ENCODE measurements around the gene C1QC.
"Not testable (repeated sequence)": the region's sequence is repeated elsewhere in the genome, so short reads cannot be mapped to it uniquely, and the experiment has no call there.

Gene C1QC

DNA sequence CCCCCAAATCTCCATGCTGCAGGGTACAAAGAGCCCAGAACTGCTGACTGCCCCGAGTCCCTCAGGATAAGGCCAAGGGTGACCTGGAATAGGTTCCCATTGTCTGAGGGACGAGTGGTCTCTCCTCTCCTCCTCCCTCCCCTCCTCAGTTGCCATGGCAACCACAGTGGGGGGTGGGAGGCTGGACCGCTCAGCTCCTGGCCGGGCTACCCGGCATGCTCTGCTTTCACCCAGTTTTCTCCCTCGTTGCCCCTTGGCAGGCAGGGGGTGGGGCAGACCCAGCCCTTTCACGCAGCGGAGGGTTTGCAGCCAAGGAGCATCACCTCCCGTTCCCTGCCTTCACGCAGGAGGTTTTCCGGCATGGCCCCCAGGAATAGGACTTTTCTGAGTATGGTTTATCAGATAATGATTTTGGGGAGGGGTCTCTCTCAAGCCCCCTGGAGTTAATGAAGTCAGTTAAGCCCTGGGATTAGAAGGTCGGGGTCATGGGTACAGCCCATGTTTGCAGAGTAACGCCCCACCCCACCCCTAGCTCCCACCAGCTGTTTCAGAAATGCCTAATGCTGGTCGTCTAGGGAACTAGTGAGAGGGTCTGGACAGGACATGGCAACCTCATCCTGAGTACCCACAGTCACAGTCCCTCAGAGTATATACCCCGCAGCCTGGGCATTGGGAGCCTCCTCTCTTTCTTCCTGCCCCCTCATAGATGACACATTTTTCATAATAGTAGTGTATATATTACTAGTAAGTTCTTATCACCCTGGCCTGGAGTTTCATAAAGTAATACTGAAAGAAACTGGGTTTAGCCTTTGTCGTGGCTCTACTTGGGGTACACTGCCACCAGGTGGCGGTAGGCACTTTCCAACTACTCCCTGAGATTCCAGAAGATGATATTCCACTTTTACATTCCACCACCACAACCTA lies 30.3 kb downstream of the C1QC start:
- Histone ChIP-seq H3K36me3 (ENCODE audit: control insufficient read depth, insufficient read depth, low read length) (no peaks in the 10 kb centered on the region), H3K9me3 (ENCODE audit: control insufficient read depth, low read length) (no peaks in the 10 kb centered on the region), H2AFZ (no peak overlapping the region), H3K27me3 (ENCODE audit: control insufficient read depth, insufficient read depth, low read length) (peaks cover 2% of the 10 kb centered on the region), H3K4me2 (ENCODE audit: low read length) (no peak overlapping the region), H3K4me3 (ENCODE audit: low read depth, low read length) (no peak overlapping the region), H3K27ac (no peak overlapping the region), H3K79me2 (no peaks in the 10 kb centered on the region), H3K4me1 (no peaks in the 10 kb centered on the region), H3K9ac (no peak overlapping the region)
- TF ChIP-seq, protein P1, sequence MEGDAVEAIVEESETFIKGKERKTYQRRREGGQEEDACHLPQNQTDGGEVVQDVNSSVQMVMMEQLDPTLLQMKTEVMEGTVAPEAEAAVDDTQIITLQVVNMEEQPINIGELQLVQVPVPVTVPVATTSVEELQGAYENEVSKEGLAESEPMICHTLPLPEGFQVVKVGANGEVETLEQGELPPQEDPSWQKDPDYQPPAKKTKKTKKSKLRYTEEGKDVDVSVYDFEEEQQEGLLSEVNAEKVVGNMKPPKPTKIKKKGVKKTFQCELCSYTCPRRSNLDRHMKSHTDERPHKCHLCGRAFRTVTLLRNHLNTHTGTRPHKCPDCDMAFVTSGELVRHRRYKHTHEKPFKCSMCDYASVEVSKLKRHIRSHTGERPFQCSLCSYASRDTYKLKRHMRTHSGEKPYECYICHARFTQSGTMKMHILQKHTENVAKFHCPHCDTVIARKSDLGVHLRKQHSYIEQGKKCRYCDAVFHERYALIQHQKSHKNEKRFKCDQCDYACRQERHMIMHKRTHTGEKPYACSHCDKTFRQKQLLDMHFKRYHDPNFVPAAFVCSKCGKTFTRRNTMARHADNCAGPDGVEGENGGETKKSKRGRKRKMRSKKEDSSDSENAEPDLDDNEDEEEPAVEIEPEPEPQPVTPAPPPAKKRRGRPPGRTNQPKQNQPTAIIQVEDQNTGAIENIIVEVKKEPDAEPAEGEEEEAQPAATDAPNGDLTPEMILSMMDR (IDR thresholded peaks at IDR 0.05): no peak

DNA sequence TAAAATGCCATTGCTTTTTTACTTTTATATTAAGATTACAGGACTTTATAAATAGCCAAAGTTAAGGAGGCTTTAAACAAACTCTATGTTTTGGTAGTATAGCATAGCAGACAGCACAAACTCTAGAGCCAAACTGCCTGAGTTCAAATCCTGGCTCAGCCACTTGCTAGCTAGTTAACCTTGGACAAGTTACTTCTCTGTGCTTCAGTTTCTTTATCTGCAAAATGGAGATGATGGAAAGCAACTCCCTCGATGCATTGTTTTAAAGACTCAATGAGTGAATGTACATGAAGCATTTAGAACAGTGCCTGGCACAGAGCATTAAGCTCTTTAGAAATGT lies 30.9 kb downstream of the C1QC start:
- H3K27me3 ChIP-seq (ENCODE audit: control insufficient read depth, insufficient read depth, low read length): peaks cover 2% of the 10 kb centered on the region
- H3K4me2 ChIP-seq (ENCODE audit: low read length): no peak overlapping the region
- no peak overlapping the region for H2AFZ ChIP-seq
- no peaks in the 10 kb centered on the region for H3K4me1 ChIP-seq
- H3K36me3 ChIP-seq (ENCODE audit: control insufficient read depth, insufficient read depth, low read length): no peaks in the 10 kb centered on the region
- H3K27ac ChIP-seq: no peak overlapping the region
- no peak overlapping the region for H3K4me3 ChIP-seq (ENCODE audit: low read depth, low read length)
- H3K9ac ChIP-seq: no peak overlapping the region
- H3K9me3 ChIP-seq (ENCODE audit: control insufficient read depth, low read length): no peaks in the 10 kb centered on the region
- no peaks in the 10 kb centered on the region for H3K79me2 ChIP-seq
- TF ChIP-seq, protein P1 (IDR thresholded peaks at IDR 0.05): no peak

DNA sequence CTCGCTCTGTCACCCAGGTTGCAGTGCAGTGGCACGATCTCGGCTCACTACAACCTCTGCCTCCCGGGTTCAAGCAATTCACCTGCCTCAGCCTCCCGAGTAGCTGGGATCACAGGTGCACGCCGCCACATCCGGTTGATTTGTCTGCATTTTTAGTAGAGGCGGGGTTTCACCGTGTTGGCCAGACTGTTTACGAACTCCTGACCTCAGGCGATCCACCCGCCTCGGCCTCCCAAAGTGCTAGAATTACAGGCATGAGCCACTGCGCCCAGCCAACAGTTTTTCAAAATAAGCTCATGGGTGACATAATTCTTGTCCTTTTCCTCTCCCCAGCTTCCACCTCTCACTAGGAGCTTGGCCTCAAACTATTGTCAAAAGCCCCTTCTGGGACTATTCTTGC lies 32.7 kb downstream of the C1QC start:
- H2AFZ ChIP-seq; H3K9me3 ChIP-seq (ENCODE audit: control insufficient read depth, low read length); H3K27ac ChIP-seq; H3K4me2 ChIP-seq (ENCODE audit: low read length); H3K4me1 ChIP-seq; H3K36me3 ChIP-seq (ENCODE audit: control insufficient read depth, insufficient read depth, low read length); H3K27me3 ChIP-seq (ENCODE audit: control insufficient read depth, insufficient read depth, low read length); H3K79me2 ChIP-seq; H3K4me3 ChIP-seq (ENCODE audit: low read depth, low read length); H3K9ac ChIP-seq: not testable (repeated sequence)

DNA sequence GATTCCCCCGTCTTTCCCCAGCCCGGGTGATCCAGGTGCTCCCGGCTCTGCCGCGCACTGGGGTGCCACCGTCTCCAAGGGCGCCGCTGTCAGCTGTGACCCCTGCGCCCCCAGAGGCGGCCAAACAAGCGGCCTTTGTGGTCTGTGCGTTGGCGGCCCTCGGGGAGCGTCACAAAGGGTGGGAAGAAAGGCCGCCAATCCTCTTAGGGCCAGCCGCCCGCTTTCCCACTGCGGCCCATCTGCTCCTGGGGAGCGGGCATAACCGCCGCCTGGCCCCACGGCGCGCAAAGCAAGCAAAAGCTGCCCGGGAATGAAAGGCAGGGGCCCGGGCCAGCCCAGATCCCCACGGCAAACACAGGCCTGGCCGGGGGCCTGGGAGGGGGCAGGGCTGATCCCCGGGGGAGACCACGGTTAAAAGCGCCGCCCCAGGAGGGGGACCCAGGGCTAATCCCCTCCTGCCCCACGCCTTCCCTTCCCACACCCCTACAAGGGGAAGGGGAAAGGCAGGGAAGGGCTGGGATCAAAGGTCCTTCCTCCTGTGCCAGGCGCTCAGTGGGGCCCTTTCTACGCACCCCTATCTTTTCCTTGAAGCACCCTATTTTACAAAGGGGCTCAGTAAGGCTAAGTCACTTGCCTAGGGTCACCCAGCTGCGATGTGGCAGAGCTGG lies 33.6 kb downstream of the C1QC start:
- Histone ChIP-seq H3K36me3 (ENCODE audit: control insufficient read depth, insufficient read depth, low read length) (no peaks in the 10 kb centered on the region), H3K4me2 (ENCODE audit: low read length) (no peak overlapping the region), H3K9ac (no peak overlapping the region), H3K4me3 (ENCODE audit: low read depth, low read length) (no peak overlapping the region), H3K79me2 (no peaks in the 10 kb centered on the region), H2AFZ (no peak overlapping the region), H3K9me3 (ENCODE audit: control insufficient read depth, low read length) (no peaks in the 10 kb centered on the region), H3K27me3 (ENCODE audit: control insufficient read depth, insufficient read depth, low read length) (peaks cover 2% of the 10 kb centered on the region), H3K4me1 (no peaks in the 10 kb centered on the region), H3K27ac (no peak overlapping the region)
- TF ChIP-seq, protein P1 (IDR thresholded peaks at IDR 0.05): no peak

DNA sequence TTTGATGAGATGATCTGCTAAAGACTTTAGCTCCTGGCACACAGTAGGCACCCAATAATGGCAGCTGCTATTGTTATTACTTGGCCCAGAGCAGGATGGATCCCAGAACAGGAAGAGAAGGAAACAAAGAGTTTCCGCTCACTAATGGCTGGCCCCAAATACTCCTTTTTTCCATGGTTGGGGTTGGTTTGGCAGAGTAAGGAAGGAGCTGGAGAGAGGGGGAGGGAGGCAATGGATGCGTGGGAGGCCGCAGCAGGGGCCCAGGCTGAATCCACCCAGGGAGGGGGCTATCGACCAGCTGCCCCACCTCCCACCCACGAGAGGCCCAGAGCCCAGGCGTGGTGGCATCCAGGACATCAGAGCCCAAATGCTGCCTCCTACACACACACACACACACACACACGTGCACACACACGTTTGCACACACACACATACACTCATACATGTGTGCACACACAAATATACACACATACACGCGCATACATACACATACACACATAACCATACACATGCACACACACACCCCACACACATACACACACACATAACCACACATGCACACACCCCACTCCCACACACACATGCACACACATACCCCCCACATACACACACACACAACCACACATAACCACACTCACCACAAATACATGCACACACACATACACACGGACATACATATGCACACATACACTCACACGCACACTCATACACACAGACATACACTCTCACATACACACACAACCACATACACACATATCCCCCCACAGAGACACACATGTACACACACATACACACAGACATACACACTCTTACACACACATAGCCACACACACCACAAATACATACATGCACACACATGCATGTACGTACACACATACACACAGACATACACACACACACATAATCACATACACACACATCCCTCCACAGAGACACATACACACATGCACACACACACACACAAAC lies 34.8 kb downstream of the C1QC start:
- no peaks in the 10 kb centered on the region for H3K4me1 ChIP-seq
- H3K79me2 ChIP-seq: no peaks in the 10 kb centered on the region
- H3K9ac ChIP-seq: no peak overlapping the region
- no peak overlapping the region for H3K4me3 ChIP-seq (ENCODE audit: low read depth, low read length)
- no peaks in the 10 kb centered on the region for H3K9me3 ChIP-seq (ENCODE audit: control insufficient read depth, low read length)
- H3K36me3 ChIP-seq (ENCODE audit: control insufficient read depth, insufficient read depth, low read length): no peaks in the 10 kb centered on the region
- H2AFZ ChIP-seq: no peak overlapping the region
- TF ChIP-seq, protein P1 (IDR thresholded peaks at IDR 0.05): no peak
- H3K4me2 ChIP-seq (ENCODE audit: low read length): no peak overlapping the region
- H3K27me3 ChIP-seq (ENCODE audit: control insufficient read depth, insufficient read depth, low read length): peaks cover 2% of the 10 kb centered on the region
- no peak overlapping the region for H3K27ac ChIP-seq
